HG02981 (cell line): ENCODE results near the gene NGDN.
"Not testable (repeated sequence)": the region's sequence is repeated elsewhere in the genome, so short reads cannot be mapped to it uniquely, and the experiment has no call there.

Experiments used
- ATAC-seq: cut with Tn5 transposase; IDR thresholded peaks from one replicate; pipeline ENCODE4 v1.9.1; 2021; ENCODE audit warnings: mild to moderate bottlenecking, moderate library complexity; ENCODE audit not compliant: unreplicated experiment

The NGDN gene

GRCh38 chr14:23469127-23469905 is at the start of gene NGDN:
NGDN (plus strand) TSS chr14:23469703; CDS start chr14:23469716, 13 bp downstream.
- peak; percentile 94 for ATAC-seq

GRCh38 chr14:23421594-23421993 is 47.9 kb upstream of the NGDN start:
- no peak for ATAC-seq

GRCh38 chr14:23423657-23424056 is 45.8 kb upstream of the NGDN start:
- ATAC-seq = no peak

- ATAC-seq = no peak
Measured at GRCh38 chr14:23425169-23425568, 44.3 kb upstream of the NGDN start.

GRCh38 chr14:23425798-23426197 is 43.7 kb upstream of the NGDN start:
- ATAC-seq = not testable (repeated sequence)

GRCh38 chr14:23428686-23429495 is 40.6 kb upstream of the NGDN start:
- ATAC-seq = no peak

- ATAC-seq = no peak
Measured at GRCh38 chr14:23430016-23430722, 39.3 kb upstream of the NGDN start.

- no peak for ATAC-seq
Measured at GRCh38 chr14:23430723-23431085, 38.8 kb upstream of the NGDN start.

- no peak for ATAC-seq
Measured at GRCh38 chr14:23431486-23431885, 38.0 kb upstream of the NGDN start.

GRCh38 chr14:23432102-23432925 is 37.2 kb upstream of the NGDN start:
- ATAC-seq = no peak

GRCh38 chr14:23432946-23433345 is 36.6 kb upstream of the NGDN start:
- ATAC-seq = no peak

GRCh38 chr14:23433457-23433856 is 36.0 kb upstream of the NGDN start:
- no peak for ATAC-seq

GRCh38 chr14:23434488-23435222 is 34.8 kb upstream of the NGDN start:
- no peak for ATAC-seq

GRCh38 chr14:23435543-23436326 is 33.8 kb upstream of the NGDN start, which contains the start of gene MYH7:
MYH7 (minus strand) TSS chr14:23435660; CDS start chr14:23433732, 1,928 bp downstream.
- no peak for ATAC-seq

- no peak for ATAC-seq
Measured at GRCh38 chr14:23436327-23437132, 33.0 kb upstream of the NGDN start.

GRCh38 chr14:23437133-23438100 is 32.1 kb upstream of the NGDN start:
- no peak for ATAC-seq
